ENCODE measurements around the gene CCDC112. TPM values are rescaled to one million over a fixed set of nuclear protein-coding genes. Genes with fewer than 3 reads are reported as not detected.

Gene CCDC112
- polyA plus RNA-seq, 1 donor (not counting 4 experiments of a cell fraction or from before 2014, with no cell fraction given): 4.0 TPM

DNA sequence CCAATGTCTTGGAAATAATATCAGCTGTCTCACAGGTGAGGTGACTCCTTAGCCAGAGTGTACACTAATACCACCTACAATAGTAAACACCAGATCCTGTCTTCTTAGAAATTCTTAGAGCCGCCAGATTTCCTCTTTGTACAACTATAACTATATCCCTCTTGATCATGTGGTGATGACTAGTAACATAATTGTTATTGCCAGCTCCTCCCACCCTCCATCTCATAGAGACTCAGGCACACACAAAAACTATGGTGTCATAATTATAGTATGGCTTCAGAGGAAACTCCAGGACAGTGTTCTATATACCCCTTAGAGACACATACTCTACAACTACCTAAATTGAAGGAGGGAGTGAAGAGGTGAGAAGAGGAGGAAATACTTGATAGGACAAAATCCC, 66.8 kb downstream of the CCDC112 start:
- no peak overlapping the region for H3K4me2 ChIP-seq (ENCODE audit: control insufficient read depth, extremely low read depth, insufficient read depth, low read depth, low read length)
- H3K9me3 ChIP-seq (ENCODE audit: control insufficient read depth, low read depth, low read length): no peaks in the 10 kb centered on the region
- TF ChIP-seq CTCF (optimal IDR thresholded peaks at IDR 0.05 in 1 of 3, IDR thresholded peaks at IDR 0.05 in 1 of 3, conservative IDR thresholded peaks at IDR 0.05 in 1 of 3; ENCODE audit: extremely low read depth in 1 of 3, insufficient read depth in 2 of 3, low read length in 3 of 3) (no peak), EZH2 (IDR thresholded peaks at IDR 0.05; ENCODE audit: low read length) (no peak)
- H3K9ac ChIP-seq (ENCODE audit: control insufficient read depth, extremely low read depth, insufficient read depth, low read length): no peak overlapping the region
- no peak overlapping the region for H2AFZ ChIP-seq (ENCODE audit: control insufficient read depth, low read length)
- DNase-seq (ENCODE audit: low read depth, low spot score) (no peak), FAIRE-seq (no peak)
- no peaks in the 10 kb centered on the region for H4K20me1 ChIP-seq (ENCODE audit: control insufficient read depth, extremely low read depth, insufficient read depth, low read length)
- no peaks in the 10 kb centered on the region for H3K9me1 ChIP-seq (ENCODE audit: control insufficient read depth, extremely low read depth, insufficient read depth, low read length)
- dilution Hi-C loops (cut with MboI; ENCODE audit: extremely low pct_ligation_motif_present, low sequenced_read_pairs): no loop called here
- H3K27ac ChIP-seq (ENCODE audit: control insufficient read depth, insufficient read depth, low read length): no peak overlapping the region
- H3K27me3 ChIP-seq (ENCODE audit: control insufficient read depth, extremely low read depth, insufficient read depth, low read length): no peaks in the 10 kb centered on the region
- no peak overlapping the region for H3K4me3 ChIP-seq (ENCODE audit: control insufficient read depth in 2 of 3, extremely low read depth in 1 of 3, insufficient read depth in 2 of 3, low read depth in 1 of 3, low read length in 3 of 3)
- peaks cover 2 to 12% of the 10 kb centered on the region in 2 experiments for H3K36me3 ChIP-seq (ENCODE audit: control insufficient read depth in 2 of 2, extremely low read depth in 1 of 2, insufficient read depth in 2 of 2, low read length in 2 of 2)
- no peaks in the 10 kb centered on the region for H3K4me1 ChIP-seq (ENCODE audit: control insufficient read depth, extremely low read depth, insufficient read depth, low read length)
- no peaks in the 10 kb centered on the region for H3K79me2 ChIP-seq (ENCODE audit: control insufficient read depth, insufficient read depth, low read length)

DNA sequence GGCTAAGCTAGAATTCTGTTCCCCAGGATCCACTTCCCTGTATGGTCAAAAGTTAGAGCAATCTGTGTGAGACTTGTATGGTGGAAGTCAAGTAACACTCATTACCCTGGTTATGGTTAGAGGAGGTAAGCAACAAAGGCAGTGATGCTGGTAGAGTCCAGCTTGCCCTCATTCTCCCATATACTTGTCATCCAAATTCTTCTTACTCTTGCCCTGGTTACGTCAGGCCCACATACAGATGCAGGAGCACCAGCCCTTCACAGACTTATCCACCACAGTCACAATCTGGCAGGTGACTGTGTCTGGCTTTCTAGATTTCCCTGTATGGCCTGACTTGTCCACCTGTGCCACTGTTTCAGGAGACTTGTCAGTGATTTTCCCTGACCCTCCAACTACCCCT, 69.2 kb downstream of the CCDC112 start:
- Histone ChIP-seq H3K9ac (ENCODE audit: control insufficient read depth, extremely low read depth, insufficient read depth, low read length) (no peak overlapping the region), H3K27me3 (ENCODE audit: control insufficient read depth, extremely low read depth, insufficient read depth, low read length) (no peaks in the 10 kb centered on the region), H3K4me3 (ENCODE audit: control insufficient read depth in 2 of 3, extremely low read depth in 1 of 3, insufficient read depth in 2 of 3, low read depth in 1 of 3, low read length in 3 of 3) (no peak overlapping the region), H3K4me2 (ENCODE audit: control insufficient read depth, extremely low read depth, insufficient read depth, low read depth, low read length) (no peak overlapping the region), H3K27ac (ENCODE audit: control insufficient read depth, insufficient read depth, low read length) (no peak overlapping the region), H3K36me3 (ENCODE audit: control insufficient read depth in 2 of 2, extremely low read depth in 1 of 2, insufficient read depth in 2 of 2, low read length in 2 of 2) (peaks cover 3 to 12% of the 10 kb centered on the region in 2 experiments), H3K79me2 (ENCODE audit: control insufficient read depth, insufficient read depth, low read length) (no peaks in the 10 kb centered on the region), H3K9me1 (ENCODE audit: control insufficient read depth, extremely low read depth, insufficient read depth, low read length) (no peaks in the 10 kb centered on the region), H2AFZ (ENCODE audit: control insufficient read depth, low read length) (no peak overlapping the region), H3K9me3 (ENCODE audit: control insufficient read depth, low read depth, low read length) (no peaks in the 10 kb centered on the region), H4K20me1 (ENCODE audit: control insufficient read depth, extremely low read depth, insufficient read depth, low read length) (no peaks in the 10 kb centered on the region), H3K4me1 (ENCODE audit: control insufficient read depth, extremely low read depth, insufficient read depth, low read length) (no peaks in the 10 kb centered on the region)
- FAIRE-seq (no peak), DNase-seq (ENCODE audit: low read depth, low spot score) (no peak)
- dilution Hi-C loops (cut with MboI; ENCODE audit: extremely low pct_ligation_motif_present, low sequenced_read_pairs): no loop called here
- TF ChIP-seq EZH2 (IDR thresholded peaks at IDR 0.05; ENCODE audit: low read length) (no peak), CTCF (optimal IDR thresholded peaks at IDR 0.05 in 1 of 3, IDR thresholded peaks at IDR 0.05 in 1 of 3, conservative IDR thresholded peaks at IDR 0.05 in 1 of 3; ENCODE audit: extremely low read depth in 1 of 3, insufficient read depth in 2 of 3, low read length in 3 of 3) (no peak)

Small RNA genes lying within 50 kb of the gene (small RNA-seq; reads per million reads assigned to genes)
- gene HMGN1P15 (ENCODE audit: insufficient read length in 3 of 3, low read depth in 3 of 3, low replicate concordance in 1 of 3): 0 reads per million in 3 experiments

Other genes with a start within 250 kb of the CCDC112 start
- gene TRIM36, start 126.7 kb downstream of the CCDC112 start, polyA plus RNA-seq: 2.0 to 2.4 TPM (median 2.2 TPM) in 3 replicates
- 2.4 to 5.5 TPM (median 4.4 TPM) in 3 replicates for gene PGGT1B, start 33.8 kb downstream of the CCDC112 start, polyA plus RNA-seq
- gene FEM1C, start 248.1 kb upstream of the CCDC112 start, polyA plus RNA-seq: 9.5 to 11.9 TPM (median 9.8 TPM) in 3 replicates

Measured in keratinocyte (primary cell).